Mesothelial cell of epicardium (in vitro differentiated cells): ENCODE results near the gene ABCA2. TPM values are rescaled to one million over a fixed set of nuclear protein-coding genes. Genes with fewer than 3 reads are reported as not detected.

Source experiments
- DNase-seq, 2 experiments: peaks; one replicate each; pipeline ENCODE4 v3.0.0; 2021; ENCODE audit warnings: low spot score in 2 of 2; ENCODE audit not compliant: unreplicated experiment in 2 of 2
- H3K27ac Mint-ChIP-seq: 2 replicates; pipeline ENCODE4 v1.8.0; 2021; ENCODE audit warnings: mixed read lengths
- H3K27me3 Mint-ChIP-seq: 2 replicates; pipeline ENCODE4 v1.8.0; 2021; ENCODE audit warnings: low read depth, mixed read lengths
- H3K36me3 Mint-ChIP-seq: 2 replicates; pipeline ENCODE4 v1.8.0; 2021; ENCODE audit warnings: mixed read lengths
- H3K4me1 Mint-ChIP-seq: 2 replicates; pipeline ENCODE4 v1.8.0; 2021; ENCODE audit warnings: mixed read lengths
- H3K4me3 Mint-ChIP-seq: 2 replicates; pipeline ENCODE4 v1.8.0; 2021; ENCODE audit warnings: mild to moderate bottlenecking, moderate library complexity, mixed read lengths
- H3K9me3 Mint-ChIP-seq: 2 replicates; pipeline ENCODE4 v1.8.0; 2021; ENCODE audit warnings: mixed read lengths
- total RNA-seq: library from RNA; stranded (reverse); gene quantifications from 3 replicates; pipeline ENCODE4 v1.2.1, GENCODE V29; 2021
- TF ChIP-seq, protein P1 (sequence below): fragments of 200-600 bp; sonication (generic); IDR thresholded peaks from one replicate; pipeline ENCODE4 v1.5.0; 2021; ENCODE audit warnings: antibody characterized with exemption; ENCODE audit not compliant: unreplicated experiment

ABCA2 gene
- total RNA-seq, 1 donor from 2014 or later, result 58.7 TPM

DNA sequence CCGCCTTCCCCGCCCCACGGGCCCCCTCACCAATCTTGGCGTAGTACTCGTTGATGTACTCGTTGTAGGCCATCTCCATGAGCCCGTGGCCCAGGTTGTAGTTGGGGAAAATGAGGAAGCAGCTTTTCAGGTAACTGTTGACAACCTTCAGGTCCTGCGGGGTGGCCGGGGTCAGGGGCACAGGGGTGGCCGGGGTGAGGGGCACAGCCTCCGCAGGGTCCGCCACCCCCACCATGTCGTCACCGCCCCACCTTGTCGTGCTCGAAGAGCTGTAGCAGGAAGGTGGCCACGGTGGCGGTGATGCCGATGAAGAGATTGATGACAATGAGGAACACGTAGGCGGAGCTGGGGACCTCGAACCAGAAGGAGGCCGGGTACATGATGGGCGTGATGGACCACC, 16.9 kb downstream of the ABCA2 start:
- Mint-ChIP-seq H3K9me3 (no peaks in the 10 kb centered on the region), H3K36me3 (peaks cover 11% of the 10 kb centered on the region), H3K4me1 (no peaks in the 10 kb centered on the region), H3K27me3 (no peaks in the 10 kb centered on the region), H3K27ac (no peak overlapping the region), H3K4me3 (no peak overlapping the region)
- no peak for DNase-seq
- TF ChIP-seq, protein P1, sequence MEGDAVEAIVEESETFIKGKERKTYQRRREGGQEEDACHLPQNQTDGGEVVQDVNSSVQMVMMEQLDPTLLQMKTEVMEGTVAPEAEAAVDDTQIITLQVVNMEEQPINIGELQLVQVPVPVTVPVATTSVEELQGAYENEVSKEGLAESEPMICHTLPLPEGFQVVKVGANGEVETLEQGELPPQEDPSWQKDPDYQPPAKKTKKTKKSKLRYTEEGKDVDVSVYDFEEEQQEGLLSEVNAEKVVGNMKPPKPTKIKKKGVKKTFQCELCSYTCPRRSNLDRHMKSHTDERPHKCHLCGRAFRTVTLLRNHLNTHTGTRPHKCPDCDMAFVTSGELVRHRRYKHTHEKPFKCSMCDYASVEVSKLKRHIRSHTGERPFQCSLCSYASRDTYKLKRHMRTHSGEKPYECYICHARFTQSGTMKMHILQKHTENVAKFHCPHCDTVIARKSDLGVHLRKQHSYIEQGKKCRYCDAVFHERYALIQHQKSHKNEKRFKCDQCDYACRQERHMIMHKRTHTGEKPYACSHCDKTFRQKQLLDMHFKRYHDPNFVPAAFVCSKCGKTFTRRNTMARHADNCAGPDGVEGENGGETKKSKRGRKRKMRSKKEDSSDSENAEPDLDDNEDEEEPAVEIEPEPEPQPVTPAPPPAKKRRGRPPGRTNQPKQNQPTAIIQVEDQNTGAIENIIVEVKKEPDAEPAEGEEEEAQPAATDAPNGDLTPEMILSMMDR, result no peak

DNA sequence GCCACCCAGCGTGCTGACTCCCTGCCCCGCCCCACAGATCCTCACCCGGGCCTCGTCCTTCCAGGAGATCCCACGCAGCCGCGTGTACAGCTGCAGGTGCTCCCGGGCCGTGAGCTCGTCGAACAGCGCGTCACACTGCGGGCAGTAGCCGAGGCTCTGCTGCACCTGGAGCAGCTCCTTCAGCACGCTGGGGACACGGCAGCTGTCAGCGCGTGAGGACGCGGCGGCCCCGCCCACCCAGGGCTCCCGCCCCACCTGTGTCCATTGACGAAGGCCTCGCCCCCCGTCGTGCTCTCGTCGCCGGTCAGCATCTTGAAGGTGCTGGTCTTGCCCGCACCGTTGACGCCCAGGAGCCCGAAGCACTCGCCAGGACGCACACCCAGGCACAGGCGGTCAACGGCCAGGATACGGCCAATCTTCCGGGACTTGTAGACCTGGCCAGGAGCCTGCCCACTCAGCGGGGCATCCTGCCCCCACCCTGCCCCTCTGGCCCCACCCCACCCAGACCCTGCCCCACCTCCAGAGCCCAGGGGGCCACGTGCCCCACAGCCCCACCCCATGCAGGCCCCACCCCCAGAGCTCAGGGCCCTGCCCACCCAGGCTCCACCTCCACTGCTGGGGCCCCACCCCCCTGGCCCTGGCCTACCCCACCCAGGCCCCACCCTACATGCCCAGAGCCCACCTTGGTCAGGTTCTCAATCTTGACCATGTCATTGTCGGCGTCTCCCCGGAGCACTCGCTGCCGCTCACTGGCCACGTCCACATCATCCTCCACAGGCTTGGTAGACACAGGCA, 17.9 kb downstream of the ABCA2 start:
- no peak overlapping the region for H3K4me3 Mint-ChIP-seq
- TF ChIP-seq, protein P1, result no peak
- H3K4me1 Mint-ChIP-seq, result no peaks in the 10 kb centered on the region
- no peaks in the 10 kb centered on the region for H3K27me3 Mint-ChIP-seq
- no peaks in the 10 kb centered on the region for H3K9me3 Mint-ChIP-seq
- no peak overlapping the region for H3K27ac Mint-ChIP-seq
- no peak for DNase-seq
- peaks cover 9% of the 10 kb centered on the region for H3K36me3 Mint-ChIP-seq

DNA sequence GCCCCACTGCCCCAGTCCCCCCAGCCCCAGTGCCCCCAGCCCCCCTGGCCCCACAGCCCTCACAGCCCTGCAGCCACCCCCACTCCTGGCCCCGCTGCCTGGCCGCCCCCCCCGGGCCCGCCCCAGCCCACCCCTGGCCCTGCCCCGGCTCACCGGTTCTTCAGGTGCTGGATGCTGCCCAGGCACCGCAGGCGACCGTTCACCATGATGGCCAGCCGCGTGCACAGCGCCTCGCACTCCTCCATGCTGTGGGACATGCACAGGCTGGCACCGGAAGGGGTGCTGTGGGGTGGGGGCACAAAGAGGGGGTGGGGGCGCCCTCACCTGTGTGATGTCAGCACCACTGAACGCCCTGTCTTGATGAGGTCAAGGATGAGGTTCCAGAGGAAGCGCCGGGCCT, 18.8 kb downstream of the ABCA2 start:
- Mint-ChIP-seq H3K36me3 (peaks cover 6% of the 10 kb centered on the region), H3K27ac (no peak overlapping the region), H3K27me3 (no peaks in the 10 kb centered on the region), H3K4me3 (no peak overlapping the region), H3K9me3 (peaks cover 5% of the 10 kb centered on the region), H3K4me1 (no peaks in the 10 kb centered on the region)
- DNase-seq, result no peak
- TF ChIP-seq, protein P1, result no peak

DNA sequence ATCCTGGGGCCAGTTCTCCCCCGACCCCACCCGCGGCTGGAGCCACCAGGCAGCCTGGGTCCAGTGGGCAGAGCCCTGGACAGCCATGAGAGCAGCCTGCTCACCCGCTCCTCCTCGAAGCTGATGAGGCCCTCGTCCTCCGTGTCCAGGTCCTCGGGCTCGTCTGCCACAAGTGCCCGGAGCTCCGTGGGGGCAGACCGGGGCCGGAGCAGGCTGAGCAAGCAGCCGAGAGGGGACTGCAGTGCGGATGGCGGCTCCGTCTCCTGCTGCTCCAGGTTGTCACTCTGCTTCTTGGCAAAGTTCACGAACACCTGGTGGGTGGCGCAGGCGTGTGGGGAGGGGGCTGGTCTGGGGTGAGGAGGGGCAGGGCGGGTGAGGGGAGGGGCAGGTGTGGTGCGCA, 19.7 kb downstream of the ABCA2 start:
- H3K4me3 Mint-ChIP-seq, result no peak overlapping the region
- DNase-seq, result no peak
- no peaks in the 10 kb centered on the region for H3K27me3 Mint-ChIP-seq
- peaks cover 5% of the 10 kb centered on the region for H3K9me3 Mint-ChIP-seq
- TF ChIP-seq, protein P1, result no peak
- peaks cover 6% of the 10 kb centered on the region for H3K36me3 Mint-ChIP-seq
- no peak overlapping the region for H3K27ac Mint-ChIP-seq
- H3K4me1 Mint-ChIP-seq, result no peaks in the 10 kb centered on the region

DNA sequence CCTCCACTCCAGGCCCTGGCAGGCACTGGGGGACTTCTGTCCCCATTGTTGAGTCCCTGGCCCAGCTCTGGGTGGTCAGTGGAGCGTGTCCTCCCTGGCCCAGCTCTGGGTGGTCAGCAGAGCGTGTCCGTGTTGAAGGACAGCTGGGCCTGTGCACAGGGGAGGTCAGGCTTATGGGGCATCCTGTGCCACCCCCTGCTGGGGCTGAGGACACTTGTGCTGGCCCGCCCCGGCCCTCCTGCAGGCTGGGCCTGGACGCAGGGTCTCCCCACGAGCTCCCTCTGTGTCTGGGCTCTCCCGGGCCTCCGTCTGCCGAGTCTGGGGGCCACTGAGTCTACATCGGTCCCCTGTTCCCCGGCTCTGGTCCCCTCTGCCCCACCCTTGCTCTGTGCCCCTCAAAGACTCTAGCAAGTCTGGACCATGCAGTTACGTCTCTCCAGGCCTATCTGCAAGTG, 20.2 kb downstream of the ABCA2 start:
- Mint-ChIP-seq H3K27ac (no peak overlapping the region), H3K4me3 (no peak overlapping the region), H3K27me3 (no peaks in the 10 kb centered on the region), H3K36me3 (peaks cover 6% of the 10 kb centered on the region), H3K9me3 (peaks cover 5% of the 10 kb centered on the region), H3K4me1 (no peaks in the 10 kb centered on the region)
- no peak for DNase-seq
- TF ChIP-seq, protein P1, result no peak
